Hepatocyte (in vitro differentiated cells): ENCODE data around the gene WDFY4.

Source experiments
- CTCF ChIP-seq: fragments of 200-600 bp; sonication (generic); IDR thresholded peaks from 2 replicates; pipeline ENCODE4 v1.5.1; 2016; ENCODE audit warnings: antibody characterized with exemption, mild to moderate bottlenecking; ENCODE audit not compliant: poor library complexity
- EZH2 ChIP-seq: fragments of 200-600 bp; sonication (generic); IDR thresholded peaks from 2 replicates; pipeline ENCODE4 v1.6.1; 2016; ENCODE audit warnings: antibody characterized with exemption, mild to moderate bottlenecking, borderline replicate concordance
- EZH2phosphoT487 ChIP-seq: fragments of 200-600 bp; sonication (generic); IDR thresholded peaks from one replicate; pipeline ENCODE4 v1.6.1; 2018; ENCODE audit warnings: antibody characterized with exemption, mild to moderate bottlenecking, low read depth, moderate library complexity; ENCODE audit not compliant: unreplicated experiment, severe bottlenecking

GRCh38 chr10:48672596-48673265, 11.9 kb upstream of the WDFY4 start:
- TF ChIP-seq CTCF: no peak
- TF ChIP-seq EZH2: no peak
- no peak for TF ChIP-seq EZH2phosphoT487
